IPS-15b (cell line): ENCODE measurements around the gene LMOD3.

Experiments used
- H3K27me3 ChIP-seq: one replicate; pipeline ENCODE4 v1.6.1; 2013; ENCODE audit warnings: low read length; ENCODE audit not compliant: control insufficient read depth, insufficient read depth
- H3K36me3 ChIP-seq: one replicate; pipeline ENCODE4 v1.6.1; 2013; ENCODE audit warnings: low read length; ENCODE audit not compliant: control insufficient read depth, insufficient read depth
- H3K4me1 ChIP-seq: one replicate; pipeline ENCODE4 v1.6.1; 2013; ENCODE audit warnings: mild to moderate bottlenecking, low read length; ENCODE audit not compliant: control insufficient read depth, insufficient read depth
- H3K4me3 ChIP-seq: one replicate; pipeline ENCODE4 v1.5.1; 2013; ENCODE audit warnings: low read depth, low read length
- H3K9ac ChIP-seq: one replicate; pipeline ENCODE4 v1.6.1; 2013; ENCODE audit warnings: low read depth, mild to moderate bottlenecking, low read length
- H3K9me3 ChIP-seq: one replicate; pipeline ENCODE4 v1.6.1; 2013; ENCODE audit warnings: mild to moderate bottlenecking, low read length; ENCODE audit not compliant: control insufficient read depth, insufficient read depth

The LMOD3 gene

DNA sequence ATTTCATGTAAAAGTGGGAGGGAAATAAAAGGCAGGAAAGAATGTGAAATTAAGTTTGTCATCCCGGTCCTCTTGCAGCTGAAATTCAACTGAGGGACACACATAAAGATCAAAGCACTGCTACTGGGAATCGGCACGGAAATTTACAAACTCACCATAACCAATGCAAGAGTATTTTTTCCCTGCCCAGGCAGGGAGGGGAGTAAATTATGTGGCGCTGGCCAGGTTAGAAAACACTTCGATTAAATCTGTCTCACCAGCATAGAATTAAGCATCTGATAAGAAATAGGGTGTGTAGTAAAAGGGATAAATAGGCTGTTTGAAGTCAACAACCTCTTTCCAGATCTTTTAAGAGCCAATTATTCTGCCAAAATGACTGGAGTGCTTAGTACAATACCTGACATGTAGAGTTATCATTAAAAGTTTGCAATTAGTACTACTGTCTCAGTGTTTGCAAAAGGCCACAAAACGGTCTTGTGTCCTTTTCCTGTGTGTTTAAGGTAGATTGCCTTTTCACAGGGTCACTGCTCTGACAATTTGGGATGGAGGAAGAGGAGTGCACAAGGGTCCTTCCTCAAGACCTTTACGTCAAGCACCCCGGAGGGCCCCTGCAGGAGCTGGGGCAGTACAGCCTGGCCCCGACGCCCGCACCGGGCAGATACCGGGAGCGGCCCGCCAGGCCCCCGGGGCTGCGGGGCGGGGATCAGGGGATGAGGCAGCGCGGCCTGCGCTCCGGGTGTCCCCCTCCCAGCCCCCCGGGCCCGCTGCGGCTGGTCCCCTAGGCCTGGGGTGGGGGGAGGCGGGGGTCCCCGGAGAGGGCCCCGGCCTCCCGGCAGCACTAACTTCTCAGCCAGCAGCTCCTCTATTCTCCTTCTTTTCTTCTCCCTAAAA lies 42.9 kb downstream of the LMOD3 start:
- Histone ChIP-seq H3K4me1 (no peaks in the 10 kb centered on the region), H3K9me3 (no peaks in the 10 kb centered on the region), H3K4me3 (peak overlapping the region; percentile 40), H3K27me3 (no peaks in the 10 kb centered on the region), H3K9ac (peak overlapping the region; percentile 29), H3K36me3 (no peaks in the 10 kb centered on the region)

DNA sequence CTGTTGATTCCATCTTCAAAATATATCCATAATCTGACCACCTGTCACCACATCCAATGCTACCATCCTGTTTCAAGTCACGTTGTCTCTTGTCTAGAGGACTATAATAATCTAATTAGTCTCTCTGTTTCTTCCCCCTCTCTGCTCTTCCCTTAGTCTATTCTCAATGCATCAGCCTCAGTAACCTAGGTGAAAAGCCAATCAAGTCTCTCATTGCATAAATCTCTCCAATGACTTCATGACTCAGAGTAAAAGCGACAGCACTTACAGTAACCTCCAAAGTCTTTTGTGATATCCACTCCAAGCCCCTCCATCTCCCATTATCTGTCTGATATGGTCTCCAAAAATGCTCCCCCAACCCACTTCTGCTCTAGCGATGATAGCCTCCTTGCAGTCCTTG lies 49.5 kb downstream of the LMOD3 start:
- H3K4me1 ChIP-seq = no peaks in the 10 kb centered on the region
- H3K9ac ChIP-seq = no peak overlapping the region
- H3K9me3 ChIP-seq = no peaks in the 10 kb centered on the region
- H3K36me3 ChIP-seq = no peaks in the 10 kb centered on the region
- no peaks in the 10 kb centered on the region for H3K27me3 ChIP-seq
- no peak overlapping the region for H3K4me3 ChIP-seq

DNA sequence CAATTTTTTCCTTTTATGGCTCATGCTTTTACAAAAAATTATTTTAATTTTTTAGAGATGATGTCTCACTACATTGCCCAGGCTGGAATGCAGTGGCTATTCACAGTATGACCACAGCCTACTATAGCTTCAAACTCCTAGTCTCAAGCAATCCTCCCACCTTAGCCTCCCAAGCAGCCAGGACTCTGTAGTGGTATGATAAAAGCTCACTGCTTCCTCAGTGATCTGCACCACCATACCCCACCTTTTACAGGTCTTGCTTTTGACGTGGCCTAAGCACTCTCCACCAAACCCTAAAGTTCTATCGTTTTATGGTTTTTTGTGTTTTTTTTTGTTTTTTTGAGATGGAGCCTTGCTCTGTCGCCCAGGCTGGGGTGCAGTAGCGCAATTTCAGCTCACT lies 56.3 kb downstream of the LMOD3 start:
- H3K9ac ChIP-seq = no peak overlapping the region
- H3K4me3 ChIP-seq = no peak overlapping the region
- H3K9me3 ChIP-seq = no peaks in the 10 kb centered on the region
- H3K27me3 ChIP-seq = no peaks in the 10 kb centered on the region
- no peaks in the 10 kb centered on the region for H3K4me1 ChIP-seq
- H3K36me3 ChIP-seq = peaks cover under 1% of the 10 kb centered on the region

DNA sequence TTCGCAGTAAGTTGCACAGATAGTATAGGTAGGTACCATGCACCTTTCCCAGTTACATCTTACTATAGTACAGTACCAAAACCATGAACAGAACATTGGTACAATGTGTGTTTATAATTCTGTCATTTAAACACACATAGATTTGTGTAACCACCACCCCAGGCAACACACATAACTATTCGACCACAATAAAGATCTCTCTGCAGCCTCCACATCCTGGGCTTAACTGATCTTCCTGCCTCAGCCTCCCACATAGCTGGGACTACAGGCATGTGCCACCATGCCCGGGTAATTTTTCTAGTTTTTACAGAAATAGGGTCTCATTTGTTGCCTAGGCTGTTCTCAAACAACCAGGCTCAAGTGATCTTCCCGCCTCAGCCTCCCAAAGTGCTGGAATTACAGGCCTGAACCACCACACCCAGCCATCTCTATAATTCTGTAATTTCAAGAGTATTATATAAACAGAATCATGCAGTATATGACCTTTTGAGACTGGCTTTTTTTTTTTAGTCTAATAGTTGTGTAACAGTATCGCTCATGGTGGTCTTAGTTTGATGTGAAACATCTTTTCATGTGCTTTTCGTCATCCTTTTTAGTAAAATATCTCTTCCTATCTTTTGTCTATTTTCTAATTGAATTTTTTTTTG lies 57.0 kb downstream of the LMOD3 start:
- Histone ChIP-seq H3K4me3 (no peak overlapping the region), H3K9ac (no peak overlapping the region), H3K4me1 (no peaks in the 10 kb centered on the region), H3K36me3 (peaks cover 4% of the 10 kb centered on the region), H3K9me3 (no peaks in the 10 kb centered on the region), H3K27me3 (no peaks in the 10 kb centered on the region)

DNA sequence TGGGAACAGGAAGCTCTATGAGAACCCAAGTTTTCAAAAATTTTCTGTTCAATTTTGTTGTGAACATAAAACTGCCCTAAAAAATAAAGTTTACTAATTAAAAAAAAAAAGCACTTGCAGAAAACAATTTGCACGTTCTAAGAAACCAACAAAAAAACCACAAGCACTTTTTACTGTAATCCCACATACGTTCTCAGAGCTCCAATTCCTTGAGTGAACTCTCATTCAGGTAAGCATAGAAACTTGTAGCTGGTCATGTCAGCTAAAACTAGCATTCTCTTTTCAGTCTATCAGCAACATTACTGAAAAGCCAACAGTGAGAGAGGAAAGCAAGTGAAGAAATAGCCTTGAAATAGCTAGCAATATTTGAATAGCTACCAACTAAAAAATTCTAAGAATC lies 58.8 kb downstream of the LMOD3 start:
- Histone ChIP-seq H3K4me1 (no peaks in the 10 kb centered on the region), H3K4me3 (no peak overlapping the region), H3K27me3 (no peaks in the 10 kb centered on the region), H3K9ac (no peak overlapping the region), H3K9me3 (no peaks in the 10 kb centered on the region), H3K36me3 (peaks cover 4% of the 10 kb centered on the region)

DNA sequence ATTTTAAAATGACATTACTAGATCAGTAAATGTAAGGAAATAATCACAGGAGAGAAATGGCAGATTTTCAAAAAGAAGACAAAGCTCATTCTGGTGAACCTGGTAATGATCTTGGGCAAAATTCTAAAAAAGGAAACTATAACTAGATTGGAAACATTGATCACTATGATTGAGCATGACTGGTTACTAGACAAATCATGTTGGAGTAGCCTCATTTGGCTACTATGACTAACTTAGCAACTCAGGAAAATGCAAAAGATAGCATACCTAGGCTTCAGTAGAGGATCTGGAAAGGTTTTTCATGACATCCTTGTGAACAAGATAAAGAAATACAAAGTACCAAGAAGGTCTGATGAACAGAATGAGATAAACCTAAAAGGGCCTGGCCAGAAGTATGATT lies 62.7 kb downstream of the LMOD3 start:
- H3K27me3 ChIP-seq = no peaks in the 10 kb centered on the region
- no peaks in the 10 kb centered on the region for H3K4me1 ChIP-seq
- H3K9me3 ChIP-seq = no peaks in the 10 kb centered on the region
- H3K9ac ChIP-seq = no peak overlapping the region
- H3K36me3 ChIP-seq = peaks cover 4% of the 10 kb centered on the region
- no peak overlapping the region for H3K4me3 ChIP-seq

DNA sequence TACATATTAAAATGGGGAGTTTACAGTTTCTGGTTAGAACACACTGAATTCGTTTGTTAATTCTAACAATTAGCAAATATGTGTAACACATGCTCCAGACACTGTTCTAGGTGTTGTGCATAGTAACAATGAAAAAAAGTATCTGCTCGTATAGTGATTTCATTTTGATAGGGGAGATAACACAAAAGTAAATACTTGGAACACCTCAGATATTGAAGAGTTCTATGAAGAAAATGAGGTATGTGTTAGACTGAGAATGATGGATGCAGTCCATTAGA lies 63.5 kb downstream of the LMOD3 start:
- no peak overlapping the region for H3K9ac ChIP-seq
- H3K36me3 ChIP-seq = peaks cover 4% of the 10 kb centered on the region
- H3K9me3 ChIP-seq = no peaks in the 10 kb centered on the region
- H3K4me3 ChIP-seq = no peak overlapping the region
- H3K27me3 ChIP-seq = no peaks in the 10 kb centered on the region
- H3K4me1 ChIP-seq = no peaks in the 10 kb centered on the region

DNA sequence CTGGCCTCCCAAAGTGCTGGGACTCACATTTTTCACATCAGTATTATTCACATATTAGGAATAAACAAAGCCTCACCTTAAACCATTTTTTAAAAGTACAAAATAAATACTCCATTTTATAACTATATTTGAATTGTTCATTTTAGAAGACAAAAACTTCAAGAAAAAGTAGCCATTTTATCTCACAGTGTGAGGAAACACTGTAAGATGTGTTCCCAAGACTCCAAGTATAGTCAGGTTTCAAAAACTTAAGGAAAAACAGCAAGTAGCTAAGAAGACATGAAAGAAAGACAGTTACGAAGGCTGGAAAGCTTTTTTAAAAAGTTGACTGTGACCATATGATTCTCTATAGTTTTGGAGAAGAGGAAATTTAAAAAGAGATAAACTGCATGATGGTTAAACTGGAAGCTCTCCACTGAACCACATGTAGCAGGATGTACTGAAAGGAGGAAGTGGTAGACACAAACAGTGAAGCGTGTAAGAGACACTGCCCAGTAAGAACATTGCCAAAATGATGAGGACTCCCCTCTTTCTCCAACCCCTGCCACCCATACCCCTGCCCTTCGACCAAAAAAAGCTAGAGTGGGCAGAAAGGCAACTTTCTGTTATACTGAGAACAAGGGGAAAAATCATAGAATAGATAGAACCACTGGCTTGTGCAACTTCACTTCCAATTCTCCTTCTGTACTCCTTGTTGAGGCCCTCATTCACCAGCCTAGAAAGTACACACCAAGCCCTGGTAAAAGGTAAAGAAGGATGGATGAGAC lies 64.0 kb downstream of the LMOD3 start:
- Histone ChIP-seq H3K9ac (no peak overlapping the region), H3K4me3 (no peak overlapping the region), H3K36me3 (peaks cover 4% of the 10 kb centered on the region), H3K4me1 (no peaks in the 10 kb centered on the region), H3K9me3 (no peaks in the 10 kb centered on the region), H3K27me3 (no peaks in the 10 kb centered on the region)
